GM23338 (cell line): ENCODE measurements around the gene DHPS. TPM values are rescaled to one million over a fixed set of nuclear protein-coding genes. Genes with fewer than 3 reads are reported as not detected.

ENCODE experiments used
- ATAC-seq: fragments of 200-7000 bp; cut with Tn5 transposase; 3 replicates; pipeline ENCODE4 v1.9.1; 2020
- DNase-seq: peaks from one replicate; pipeline ENCODE4 v3.0.0-alpha.2; 2015; ENCODE audit warnings: low spot score
- H2AFZ ChIP-seq: fragments of 200-600 bp; sonication (generic); 2 replicates; pipeline ENCODE4 v1.8.0; 2016; ENCODE audit warnings: antibody characterized with exemption, mild to moderate bottlenecking, moderate library complexity
- H3F3A ChIP-seq: fragments of 200-600 bp; sonication (generic); replicated peaks from 2 replicates; pipeline ENCODE4 v1.8.0; 2017; ENCODE audit warnings: antibody characterized with exemption, mixed run types, low read depth
- H3K27ac ChIP-seq: fragments of 200-600 bp; sonication (generic); 2 replicates; pipeline ENCODE4 v1.6.1; 2016; ENCODE audit warnings: low read depth
- H3K27me3 ChIP-seq: fragments of 200-600 bp; sonication (generic); 2 replicates; pipeline ENCODE4 v1.8.0; 2016; ENCODE audit warnings: mild to moderate bottlenecking, mixed run types, moderate library complexity; ENCODE audit not compliant: insufficient read depth
- H3K36me3 ChIP-seq: fragments of 200-600 bp; sonication (generic); 2 replicates; pipeline ENCODE4 v1.8.0; 2016; ENCODE audit warnings: mild to moderate bottlenecking; ENCODE audit not compliant: insufficient read depth
- H3K4me1 ChIP-seq: fragments of 200-600 bp; sonication (generic); 2 replicates; pipeline ENCODE4 v1.8.0; 2016; ENCODE audit warnings: mild to moderate bottlenecking, moderate library complexity; ENCODE audit not compliant: insufficient read depth
- H3K4me2 ChIP-seq: fragments of 200-600 bp; sonication (generic); 2 replicates; pipeline ENCODE4 v1.7.1; 2017; ENCODE audit warnings: mixed run types
- H3K4me3 ChIP-seq: fragments of 200-600 bp; sonication (generic); 2 replicates; pipeline ENCODE4 v1.6.1; 2016; ENCODE audit warnings: mixed run types
- H3K79me2 ChIP-seq: fragments of 200-600 bp; sonication (generic); replicated peaks from 2 replicates; pipeline ENCODE4 v1.8.0; 2017; ENCODE audit warnings: mild to moderate bottlenecking; ENCODE audit not compliant: insufficient read depth
- H3K9me2 ChIP-seq: fragments of 200-600 bp; sonication (generic); 2 replicates; pipeline ENCODE4 v1.8.0; 2017; ENCODE audit not compliant: insufficient read depth
- H4K20me1 ChIP-seq: fragments of 200-600 bp; sonication (generic); replicated peaks from 2 replicates; pipeline ENCODE4 v1.8.0; 2017; ENCODE audit warnings: mild to moderate bottlenecking; ENCODE audit not compliant: insufficient read depth
- H3K27ac Mint-ChIP-seq: 2 replicates; pipeline ENCODE4 v1.8.0; 2020; ENCODE audit warnings: inconsistent platforms, mild to moderate bottlenecking, moderate library complexity, mixed read lengths
- H3K27me3 Mint-ChIP-seq: 3 replicates; pipeline ENCODE4 v1.8.0; 2022; ENCODE audit warnings: low read depth, mild to moderate bottlenecking, moderate library complexity, mixed read lengths, inconsistent platforms; ENCODE audit not compliant: insufficient read depth, poor library complexity
- H3K36me3 Mint-ChIP-seq: 3 replicates; pipeline ENCODE4 v1.8.0; 2021; ENCODE audit warnings: low read depth, mild to moderate bottlenecking, inconsistent platforms, moderate library complexity, mixed read lengths
- H3K4me1 Mint-ChIP-seq: 3 replicates; pipeline ENCODE4 v1.8.0; 2020; ENCODE audit warnings: mild to moderate bottlenecking, inconsistent platforms, mixed read lengths
- H3K4me3 Mint-ChIP-seq: 3 replicates; pipeline ENCODE4 v1.8.0; 2021; ENCODE audit warnings: moderate library complexity, mild to moderate bottlenecking, inconsistent platforms, mixed read lengths
- H3K9me3 Mint-ChIP-seq: 3 replicates; pipeline ENCODE4 v1.8.0; 2020; ENCODE audit warnings: moderate library complexity, mild to moderate bottlenecking, inconsistent platforms, mixed read lengths
- ETS1 ChIP-seq: IDR thresholded peaks from 2 replicates; pipeline ENCODE4 v1.6.1; 2016; ENCODE audit warnings: antibody characterized with exemption
- EZH2 ChIP-seq: fragments of 200-600 bp; sonication (generic); IDR thresholded peaks from one replicate; pipeline ENCODE4 v1.8.0; 2017; ENCODE audit warnings: antibody characterized with exemption, mild to moderate bottlenecking, low read depth; ENCODE audit not compliant: unreplicated experiment
- EZH2phosphoT487 ChIP-seq: fragments of 200-600 bp; sonication (generic); IDR thresholded peaks from one replicate; pipeline ENCODE4 v1.8.1; 2018; ENCODE audit warnings: antibody characterized with exemption; ENCODE audit not compliant: unreplicated experiment
- JUNB ChIP-seq: IDR thresholded peaks from one replicate; pipeline ENCODE4 v1.6.1; 2016; ENCODE audit warnings: antibody characterized with exemption; ENCODE audit not compliant: unreplicated experiment
- NANOG ChIP-seq: IDR thresholded peaks from 2 replicates; pipeline ENCODE4 v1.6.1; 2016; ENCODE audit warnings: antibody characterized with exemption, borderline replicate concordance
- POLR2AphosphoS5 ChIP-seq: IDR thresholded peaks from 2 replicates; pipeline ENCODE4 v1.6.1; 2016; ENCODE audit warnings: antibody characterized with exemption, low read depth
- REST ChIP-seq: IDR thresholded peaks from one replicate; pipeline ENCODE4 v1.6.1; 2018; ENCODE audit warnings: antibody characterized with exemption; ENCODE audit not compliant: unreplicated experiment
- STAT1 ChIP-seq: IDR thresholded peaks from one replicate; pipeline ENCODE4 v1.6.1; 2016; ENCODE audit warnings: antibody characterized with exemption; ENCODE audit not compliant: unreplicated experiment
- ZNF114 ChIP-seq: fragments of 250-450 bp; sonication (Bioruptor Pico); IDR thresholded peaks from 2 replicates; pipeline ENCODE4 v1.5.0; 2020; ENCODE audit warnings: mild to moderate bottlenecking, moderate library complexity
- ZNF331 ChIP-seq: fragments of 250-450 bp; sonication (Bioruptor Pico); IDR thresholded peaks from 2 replicates; pipeline ENCODE4 v1.5.0; 2020; ENCODE audit warnings: low read depth, mild to moderate bottlenecking, moderate library complexity
- ZNF462 ChIP-seq: fragments of 250-450 bp; sonication (Bioruptor Pico); IDR thresholded peaks from 2 replicates; pipeline ENCODE4 v1.5.0; 2020; ENCODE audit warnings: mild to moderate bottlenecking, moderate library complexity
- polyA plus RNA-seq: library from polyadenylated mRNA; unstranded; fragments of >200 nt; fragmentation: Nextera tagmentation; extraction: Ambion mirVana; gene quantifications from 2 replicates; pipeline ENCODE4 v1.2.1, GENCODE V29; 2016
- total RNA-seq: library from RNA; depleted of rRNA; stranded (reverse); fragments of >200 nt; shearing (Covaris generic); gene quantifications from 2 replicates; pipeline ENCODE4 v1.2.3, GENCODE V29; 2014

DHPS gene
- total and polyA plus RNA-seq, 2 experiments from 2014 or later, result 85.4 to 126 TPM

- TF ChIP-seq ZNF462 (CRISPR knock-in tag), result no peak
- TF ChIP-seq EZH2, result no peak
- TF ChIP-seq ZNF114, result no peak
- no peak for TF ChIP-seq ZNF331 (CRISPR knock-in tag)
- no peak for TF ChIP-seq ETS1
- TF ChIP-seq STAT1, result no peak
These were observed 4.2 kb upstream of the DHPS start (continued) for GRCh38 chr19:12685831-12686230.

- Mint-ChIP-seq H3K27ac (no peak overlapping the region), H3K27me3 (peaks cover 25% of the 10 kb centered on the region), H3K36me3 (peaks cover 54% of the 10 kb centered on the region), H3K9me3 (peaks cover 4% of the 10 kb centered on the region; the same call in 1 of the 3 replicates), H3K4me1 (peaks cover 2% of the 10 kb centered on the region; the same call in 2 of the 3 replicates), H3K4me3 (peak overlapping the region; percentile 92)
- Histone ChIP-seq H4K20me1 (peaks cover 10% of the 10 kb centered on the region), H3K4me2 (no peak overlapping the region), H2AFZ (no peak overlapping the region), H3K79me2 (peaks cover 9% of the 10 kb centered on the region), H3K27me3 (no peaks in the 10 kb centered on the region), H3F3A (peaks cover 24% of the 10 kb centered on the region), H3K27ac (no peak overlapping the region), H3K4me1 (no peaks in the 10 kb centered on the region), H3K4me3 (peak overlapping the region; percentile 60; the same call in 1 of the 2 replicates), H3K9me2 (no peaks in the 10 kb centered on the region), H3K36me3 (peaks cover 19% of the 10 kb centered on the region; the same call in 1 of the 2 replicates)
- DNase-seq (no peak), ATAC-seq (no peak)
- TF ChIP-seq EZH2 (no peak), REST (no peak), STAT1 (no peak), ETS1 (no peak), POLR2AphosphoS5 (no peak), JUNB (no peak), ZNF114 (no peak), EZH2phosphoT487 (no peak), NANOG (no peak)
These were observed 1.6 kb downstream of the DHPS start for GRCh38 chr19:12680034-12680433.
